ENCODE measurements around the gene CTH. TPM values are rescaled to one million over a fixed set of nuclear protein-coding genes. Genes with fewer than 3 reads are reported as not detected.

The CTH gene
- total RNA-seq, 1 donor from 2014 or later: 8.7 TPM

DNA sequence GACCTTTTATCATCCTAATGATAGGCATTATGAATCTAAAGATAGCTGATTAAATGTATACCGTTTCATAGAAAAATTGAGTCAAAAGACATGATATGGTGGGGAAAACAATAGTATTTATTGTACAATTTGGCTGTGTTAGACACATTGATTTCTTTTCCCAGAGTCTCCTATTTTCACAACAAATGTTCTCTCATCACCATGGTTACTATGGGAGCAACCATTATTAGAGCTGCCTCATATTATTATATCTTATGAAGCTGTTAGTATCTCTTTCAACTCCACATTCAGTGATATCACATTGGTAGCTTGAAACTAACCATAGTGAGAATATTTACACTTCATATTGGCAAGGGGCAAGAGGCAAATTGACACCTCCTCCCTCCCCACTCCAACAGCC, 10.7 kb upstream of the CTH start:
- Mint-ChIP-seq H3K27ac (no peak overlapping the region), H3K4me3 (no peak overlapping the region), H3K9me3 (no peaks in the 10 kb centered on the region), H3K27me3 (no peaks in the 10 kb centered on the region), H3K36me3 (no peaks in the 10 kb centered on the region), H3K4me1 (ENCODE audit: unreplicated experiment) (no peaks in the 10 kb centered on the region)
- DNase-seq (ENCODE audit: extremely low spot score, unreplicated experiment): no peak
- TF ChIP-seq, protein P1, sequence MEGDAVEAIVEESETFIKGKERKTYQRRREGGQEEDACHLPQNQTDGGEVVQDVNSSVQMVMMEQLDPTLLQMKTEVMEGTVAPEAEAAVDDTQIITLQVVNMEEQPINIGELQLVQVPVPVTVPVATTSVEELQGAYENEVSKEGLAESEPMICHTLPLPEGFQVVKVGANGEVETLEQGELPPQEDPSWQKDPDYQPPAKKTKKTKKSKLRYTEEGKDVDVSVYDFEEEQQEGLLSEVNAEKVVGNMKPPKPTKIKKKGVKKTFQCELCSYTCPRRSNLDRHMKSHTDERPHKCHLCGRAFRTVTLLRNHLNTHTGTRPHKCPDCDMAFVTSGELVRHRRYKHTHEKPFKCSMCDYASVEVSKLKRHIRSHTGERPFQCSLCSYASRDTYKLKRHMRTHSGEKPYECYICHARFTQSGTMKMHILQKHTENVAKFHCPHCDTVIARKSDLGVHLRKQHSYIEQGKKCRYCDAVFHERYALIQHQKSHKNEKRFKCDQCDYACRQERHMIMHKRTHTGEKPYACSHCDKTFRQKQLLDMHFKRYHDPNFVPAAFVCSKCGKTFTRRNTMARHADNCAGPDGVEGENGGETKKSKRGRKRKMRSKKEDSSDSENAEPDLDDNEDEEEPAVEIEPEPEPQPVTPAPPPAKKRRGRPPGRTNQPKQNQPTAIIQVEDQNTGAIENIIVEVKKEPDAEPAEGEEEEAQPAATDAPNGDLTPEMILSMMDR (conservative IDR thresholded peaks at IDR 0.05): no peak

- no peak for DNase-seq (ENCODE audit: extremely low spot score, unreplicated experiment)
- Mint-ChIP-seq H3K9me3 (no peaks in the 10 kb centered on the region), H3K27ac (no peak overlapping the region), H3K4me3 (no peak overlapping the region), H3K27me3 (no peaks in the 10 kb centered on the region), H3K36me3 (no peaks in the 10 kb centered on the region), H3K4me1 (ENCODE audit: unreplicated experiment) (no peaks in the 10 kb centered on the region)
- TF ChIP-seq, protein P1 (conservative IDR thresholded peaks at IDR 0.05): no peak
Measured at GRCh38 chr1:70401974-70402373, 9.1 kb upstream of the CTH start.

DNA sequence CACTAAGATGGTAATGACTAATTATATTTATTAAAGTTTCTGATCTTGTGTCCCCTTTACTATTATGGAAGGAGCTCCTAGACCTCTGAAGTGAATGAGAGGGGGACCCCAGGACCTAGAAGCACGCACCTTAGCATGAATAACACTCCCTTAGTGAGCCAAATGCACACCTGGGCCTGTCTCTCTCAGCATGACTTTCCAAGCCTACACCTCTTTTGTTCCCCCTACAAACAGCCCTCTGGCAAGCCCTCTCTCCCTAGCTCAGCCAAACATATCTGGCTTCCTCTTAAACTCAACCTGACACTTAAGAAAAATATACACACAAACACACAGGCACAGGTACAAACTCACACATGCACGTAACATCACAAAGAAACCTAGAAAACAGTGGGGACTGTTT, 7.3 kb upstream of the CTH start:
- TF ChIP-seq, protein P1 (conservative IDR thresholded peaks at IDR 0.05): no peak
- Mint-ChIP-seq H3K4me3 (no peak overlapping the region), H3K36me3 (no peaks in the 10 kb centered on the region), H3K27ac (no peak overlapping the region), H3K4me1 (ENCODE audit: unreplicated experiment) (no peaks in the 10 kb centered on the region), H3K27me3 (no peaks in the 10 kb centered on the region), H3K9me3 (no peaks in the 10 kb centered on the region)
- no peak for DNase-seq (ENCODE audit: extremely low spot score, unreplicated experiment)

DNA sequence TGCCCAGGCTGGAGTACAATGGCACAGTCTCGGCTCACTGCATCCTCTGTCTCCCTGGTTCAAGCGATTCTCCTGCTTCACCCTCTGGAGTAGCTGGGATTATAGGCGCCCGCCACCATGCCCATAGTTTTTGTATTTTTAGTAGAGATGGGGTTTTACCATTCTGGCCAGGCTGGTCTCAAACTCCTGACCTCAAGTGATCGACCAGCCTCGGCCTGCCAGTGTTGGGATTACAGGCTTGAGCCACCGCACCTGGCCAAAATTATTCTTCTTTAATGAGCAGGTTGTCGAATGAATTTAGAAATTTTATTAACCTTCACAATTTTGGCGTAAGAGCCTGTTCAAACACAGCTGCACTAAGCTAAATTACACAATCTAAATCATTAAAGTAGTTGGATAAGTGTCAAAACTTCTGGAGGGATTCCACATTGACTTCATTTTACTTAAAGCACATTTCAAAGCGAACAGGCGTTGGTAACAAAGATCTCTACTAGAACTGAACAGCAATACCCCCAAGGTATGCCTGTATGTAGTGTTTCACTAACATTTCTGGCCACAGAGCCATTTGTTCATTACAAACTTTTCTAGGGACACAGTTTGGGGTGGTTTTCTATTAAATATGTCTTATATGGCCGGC, 5.2 kb upstream of the CTH start:
- no peaks in the 10 kb centered on the region for H3K36me3 Mint-ChIP-seq
- no peaks in the 10 kb centered on the region for H3K27me3 Mint-ChIP-seq
- no peak for DNase-seq (ENCODE audit: extremely low spot score, unreplicated experiment)
- no peak overlapping the region for H3K27ac Mint-ChIP-seq
- H3K9me3 Mint-ChIP-seq: no peaks in the 10 kb centered on the region
- H3K4me1 Mint-ChIP-seq (ENCODE audit: unreplicated experiment): peaks cover 6% of the 10 kb centered on the region
- no peak overlapping the region for H3K4me3 Mint-ChIP-seq
- TF ChIP-seq, protein P1 (conservative IDR thresholded peaks at IDR 0.05): no peak

DNA sequence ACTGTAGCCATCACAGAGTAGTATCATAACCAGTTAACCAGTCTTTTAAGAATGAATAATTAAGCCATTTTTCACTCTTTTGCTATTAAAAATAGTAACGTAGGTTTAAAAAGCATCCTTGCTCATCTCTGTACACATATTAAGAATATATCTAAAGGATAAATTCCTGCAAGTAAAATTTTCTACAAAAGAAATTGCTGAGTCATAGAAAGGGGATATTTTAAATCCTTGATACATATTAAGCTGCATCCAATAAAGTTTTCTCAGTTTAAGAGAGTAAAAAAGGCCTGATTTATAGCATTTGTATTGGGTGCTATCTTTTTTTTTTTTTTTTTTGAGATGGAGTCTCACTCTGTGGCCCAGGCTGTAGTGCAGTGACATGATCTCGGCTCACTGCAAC, 1.9 kb upstream of the CTH start:
- Mint-ChIP-seq H3K27ac (no peak overlapping the region), H3K27me3 (no peaks in the 10 kb centered on the region), H3K9me3 (no peaks in the 10 kb centered on the region), H3K4me1 (ENCODE audit: unreplicated experiment) (peaks cover 19% of the 10 kb centered on the region), H3K36me3 (no peaks in the 10 kb centered on the region), H3K4me3 (no peak overlapping the region)
- no peak for DNase-seq (ENCODE audit: extremely low spot score, unreplicated experiment)
- TF ChIP-seq, protein P1 (conservative IDR thresholded peaks at IDR 0.05): no peak

Measured in type B pancreatic cell (in vitro differentiated cells).